Measurements from ENCODE around the gene NUDT10. TPM values are rescaled to one million over a fixed set of nuclear protein-coding genes. Genes with fewer than 3 reads are reported as not detected.

Gene NUDT10
- 37.1 TPM for total RNA-seq

GRCh38 chrX:51332188-51332942 lies at the start of gene NUDT10:
TSS of gene NUDT10 (plus strand) at chrX:51332822. CDS start at chrX:51332966, 144 bp downstream.

Other genes with a start within 250 kb of the NUDT10 start
- 71.0 TPM for gene NUDT11, start 163.8 kb downstream of the NUDT10 start, total RNA-seq